Kidney capillary endothelial cell (primary cell): ENCODE measurements around the gene STRIP2.
"Not testable (repeated sequence)": the region's sequence is repeated elsewhere in the genome, so short reads cannot be mapped to it uniquely, and the experiment has no call there.

Experiments
- DNase-seq: peaks from one replicate; pipeline ENCODE4 v3.0.0-alpha.2; 2018; ENCODE audit warnings: low spot score

The STRIP2 gene

GRCh38 chr7:129453510-129454248 is 19.4 kb downstream of the STRIP2 start:
- DNase-seq, result no peak

GRCh38 chr7:129454249-129454551 is 20.0 kb downstream of the STRIP2 start:
- DNase-seq, result no peak

- no peak for DNase-seq
Observed at GRCh38 chr7:129456421-129456820, 22.2 kb downstream of the STRIP2 start.

DNA sequence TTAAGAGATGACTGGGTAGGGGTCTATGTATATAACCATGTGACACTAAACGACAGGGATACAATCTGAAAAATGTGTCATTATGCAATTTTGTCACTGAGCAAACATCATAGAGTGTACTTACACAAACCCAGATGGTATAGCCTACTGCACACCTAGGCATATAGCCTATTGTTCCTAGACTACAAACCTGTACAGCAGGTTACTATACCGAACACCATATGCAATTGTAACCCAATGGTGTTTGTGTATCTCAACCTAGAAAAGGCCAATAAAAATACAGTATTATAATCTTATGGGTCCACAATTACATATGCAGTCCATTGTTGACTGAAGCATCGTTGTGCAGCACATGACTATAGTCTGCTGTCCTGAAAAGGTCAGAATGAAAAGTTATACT is 22.9 kb downstream of the STRIP2 start:
- DNase-seq, result no peak

- no peak for DNase-seq
Observed at GRCh38 chr7:129458171-129458570, 23.9 kb downstream of the STRIP2 start.

- DNase-seq, result no peak
Observed at GRCh38 chr7:129461809-129462208, 27.6 kb downstream of the STRIP2 start.

DNA sequence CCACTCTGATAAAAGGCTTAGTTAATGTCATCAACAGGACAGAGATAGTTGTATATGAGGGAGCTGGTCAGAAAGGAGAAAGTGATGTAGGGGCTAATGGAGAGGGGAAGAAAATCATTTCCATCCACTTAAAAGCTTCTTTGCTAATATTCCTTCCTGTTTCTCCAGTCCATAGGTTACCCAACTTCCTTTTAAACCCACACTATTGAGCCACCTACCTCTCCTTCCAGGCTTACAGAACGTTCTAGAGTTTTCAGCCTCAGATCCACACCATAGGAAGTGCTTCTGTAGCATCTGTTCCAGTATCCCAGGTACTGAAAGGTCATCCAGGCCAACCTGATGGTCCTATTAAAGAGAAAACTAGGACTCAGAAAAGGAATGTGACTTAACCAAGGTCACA is 28.2 kb downstream of the STRIP2 start:
- DNase-seq, result no peak

DNA sequence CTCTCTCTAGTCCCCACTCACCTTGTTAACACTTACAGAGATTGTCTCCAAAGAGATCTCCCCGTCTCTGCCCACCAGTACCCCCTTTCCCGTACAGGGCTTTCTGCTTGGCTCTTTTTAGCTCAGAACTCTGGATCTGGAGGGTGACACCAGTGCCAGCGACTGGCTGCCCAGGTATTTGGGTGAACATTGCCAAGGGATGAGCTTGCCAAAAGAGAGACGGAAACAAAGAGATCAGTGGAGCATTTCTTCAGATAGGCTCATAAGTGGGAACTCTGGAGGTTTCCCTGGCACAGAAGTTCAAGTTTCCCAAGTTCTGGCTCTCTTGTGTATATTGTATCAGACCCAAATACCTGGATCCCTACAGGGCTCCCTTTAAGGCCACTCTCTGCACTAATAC is 30.0 kb downstream of the STRIP2 start:
- no peak for DNase-seq

DNA sequence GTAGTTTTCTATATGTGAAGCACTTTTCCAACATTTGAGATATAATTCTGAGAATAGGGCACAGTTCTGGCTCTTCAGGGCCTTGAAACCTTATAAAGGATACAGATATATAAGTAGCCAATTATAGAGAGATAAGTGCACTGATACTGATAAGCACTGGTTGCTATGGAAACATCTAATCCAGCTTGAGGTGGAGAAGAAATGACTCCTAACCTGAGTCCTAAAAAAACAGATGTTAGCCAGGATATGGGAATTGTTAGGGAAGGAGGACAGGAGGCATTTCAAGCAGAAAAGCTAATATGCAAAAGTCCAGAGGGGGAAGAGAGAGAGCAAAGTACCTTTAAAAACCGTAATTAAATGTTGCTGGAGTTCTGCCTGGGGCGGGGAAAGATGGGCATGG is 30.8 kb downstream of the STRIP2 start:
- DNase-seq, result no peak

- DNase-seq, result no peak
Observed at GRCh38 chr7:129466796-129467195, 32.6 kb downstream of the STRIP2 start.

DNA sequence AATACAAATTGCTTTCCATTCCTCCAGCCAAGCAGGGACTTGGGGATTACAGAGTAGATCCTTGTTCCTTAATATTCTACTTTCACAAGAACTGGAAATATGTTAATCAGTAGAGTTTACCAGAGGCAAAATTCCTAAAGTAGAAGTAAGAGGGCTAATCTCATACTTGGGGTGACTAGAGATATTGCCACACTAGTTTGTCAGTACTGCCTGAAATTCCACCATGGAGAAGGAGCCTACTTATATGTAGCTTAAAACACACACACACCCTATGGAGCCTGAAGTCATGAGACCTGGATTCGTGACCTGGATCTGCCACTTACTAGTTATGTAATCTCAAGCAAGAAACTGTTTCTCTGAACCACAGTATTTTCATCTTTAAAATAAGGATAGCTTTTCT is 33.9 kb downstream of the STRIP2 start:
- DNase-seq, result no peak

- DNase-seq, result no peak
Observed at GRCh38 chr7:129468547-129468946, 34.3 kb downstream of the STRIP2 start.

DNA sequence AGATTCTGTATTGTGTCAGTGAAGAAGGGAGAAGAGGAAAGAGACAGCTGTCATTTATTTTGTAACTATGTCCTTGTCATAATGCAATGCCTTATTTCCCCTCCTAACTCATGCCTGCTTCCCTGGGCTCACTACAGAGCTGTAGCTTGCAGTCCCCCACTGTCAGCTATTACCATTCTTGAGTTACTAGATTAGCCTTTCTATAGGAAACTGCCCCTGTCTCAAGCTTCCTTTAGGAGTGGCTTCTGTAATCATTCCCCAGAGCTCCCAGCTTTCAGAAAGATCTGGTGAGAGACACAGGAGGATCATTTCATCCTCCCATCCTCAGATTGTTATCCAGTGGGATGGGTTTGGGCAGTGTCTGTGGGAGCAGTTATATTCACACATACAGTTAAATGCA is 35.7 kb downstream of the STRIP2 start:
- no peak for DNase-seq

DNA sequence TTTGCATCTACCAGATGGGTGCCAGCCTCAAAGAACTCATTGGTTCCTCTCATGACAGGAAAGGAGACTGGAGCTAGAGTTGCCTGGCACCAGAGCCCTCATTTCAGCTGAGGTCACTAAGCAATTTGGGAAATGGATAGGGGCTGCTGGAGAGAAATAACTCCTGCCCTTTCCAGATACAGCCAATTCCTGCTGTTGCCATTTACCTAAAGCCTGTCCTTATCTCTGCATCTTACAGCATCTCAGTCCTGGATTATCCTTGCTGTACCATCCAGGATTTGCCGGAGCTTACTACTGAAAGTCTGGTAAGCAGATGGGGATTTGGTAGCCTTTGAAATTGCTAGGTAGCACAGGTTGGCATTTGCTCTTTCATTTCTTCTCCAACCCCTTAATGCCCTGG is 36.2 kb downstream of the STRIP2 start:
- DNase-seq, result no peak

DNA sequence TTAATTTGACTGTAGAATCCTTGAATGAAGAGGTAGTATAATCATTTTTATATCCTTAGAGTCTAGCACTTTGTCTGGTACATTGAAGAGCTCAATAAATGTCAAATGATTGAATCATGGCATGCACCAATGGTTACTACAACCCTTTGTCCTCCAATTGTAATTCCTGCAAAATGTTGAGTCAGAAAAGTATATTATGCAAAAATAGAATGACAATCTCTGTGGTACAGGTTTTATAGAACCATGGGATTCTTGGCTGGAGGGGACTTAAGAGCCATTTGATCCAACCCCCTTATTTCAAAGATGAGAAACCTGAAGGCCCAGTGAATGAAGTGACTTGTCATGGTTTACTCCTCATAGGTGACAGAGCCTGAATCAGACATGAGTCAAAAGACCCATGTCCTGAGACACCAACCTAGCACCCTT is 37.2 kb downstream of the STRIP2 start:
- DNase-seq, result no peak

- not testable (repeated sequence) for DNase-seq
Observed at GRCh38 chr7:129475931-129476330, 41.7 kb downstream of the STRIP2 start.

DNA sequence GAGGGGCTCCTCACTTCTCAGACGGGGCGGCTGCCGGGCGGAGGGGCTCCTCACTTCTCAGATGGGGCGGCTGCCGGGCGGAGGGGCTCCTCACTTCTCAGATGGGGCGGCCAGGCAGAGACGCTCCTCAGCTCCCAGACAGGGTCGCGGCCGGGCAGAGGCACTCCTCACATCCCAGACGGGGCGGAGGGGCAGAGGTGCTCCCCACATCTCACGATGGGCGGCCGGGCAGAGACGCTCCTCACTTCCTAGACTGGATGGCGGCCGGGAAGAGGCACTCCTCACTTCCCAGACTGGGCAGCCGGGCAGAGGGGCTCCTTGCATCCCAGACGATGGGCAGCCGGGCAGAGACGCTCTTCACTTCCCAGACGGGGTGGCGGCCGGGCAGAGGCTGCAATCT is 42.2 kb downstream of the STRIP2 start:
- not testable (repeated sequence) for DNase-seq

DNA sequence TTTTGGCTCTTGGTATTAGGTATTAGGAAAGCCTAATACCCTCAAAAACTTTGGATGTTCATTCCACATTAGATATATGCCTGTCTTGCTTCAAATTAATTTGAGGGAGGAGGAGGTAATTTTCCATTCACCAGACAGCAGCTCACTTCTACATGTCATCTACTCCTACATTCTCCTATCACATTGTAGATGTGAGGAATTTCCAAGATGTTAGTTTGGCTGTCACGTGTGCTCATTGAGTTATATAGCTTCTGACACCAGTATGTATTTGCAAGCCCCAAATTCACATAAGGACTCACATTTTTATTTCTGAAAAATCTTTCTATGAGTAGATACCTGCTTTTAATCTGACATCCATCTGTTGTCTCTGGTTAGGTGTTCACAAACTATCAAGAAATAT is 45.6 kb downstream of the STRIP2 start:
- no peak for DNase-seq

GRCh38 chr7:129480674-129481363 is 46.6 kb downstream of the STRIP2 start:
- no peak for DNase-seq

GRCh38 chr7:129481376-129481775 is 47.1 kb downstream of the STRIP2 start:
- not testable (repeated sequence) for DNase-seq

- DNase-seq, result no peak
Observed at GRCh38 chr7:129482781-129483180, 48.5 kb downstream of the STRIP2 start.

GRCh38 chr7:129489491-129489890 is 55.3 kb downstream of the STRIP2 start:
- DNase-seq, result no peak

DNA sequence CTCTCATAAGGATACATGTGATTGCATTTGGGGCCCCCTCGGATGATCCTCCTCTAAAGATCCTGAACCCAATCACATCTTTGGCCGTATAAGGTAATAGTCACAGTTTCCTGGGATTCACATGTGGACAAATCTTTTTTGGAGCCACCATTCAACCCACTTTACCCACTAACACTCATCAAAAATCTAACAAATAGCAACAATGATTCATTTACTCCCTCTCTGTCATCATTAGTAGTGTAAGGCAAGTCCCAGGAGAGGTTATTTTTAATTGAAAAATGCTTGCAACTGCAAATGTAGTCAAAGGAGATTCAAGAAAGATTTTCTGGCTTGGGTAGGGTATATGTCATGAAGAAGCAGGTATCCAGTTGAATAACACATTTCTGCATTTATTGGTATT is 58.2 kb downstream of the STRIP2 start:
- DNase-seq, result no peak

DNA sequence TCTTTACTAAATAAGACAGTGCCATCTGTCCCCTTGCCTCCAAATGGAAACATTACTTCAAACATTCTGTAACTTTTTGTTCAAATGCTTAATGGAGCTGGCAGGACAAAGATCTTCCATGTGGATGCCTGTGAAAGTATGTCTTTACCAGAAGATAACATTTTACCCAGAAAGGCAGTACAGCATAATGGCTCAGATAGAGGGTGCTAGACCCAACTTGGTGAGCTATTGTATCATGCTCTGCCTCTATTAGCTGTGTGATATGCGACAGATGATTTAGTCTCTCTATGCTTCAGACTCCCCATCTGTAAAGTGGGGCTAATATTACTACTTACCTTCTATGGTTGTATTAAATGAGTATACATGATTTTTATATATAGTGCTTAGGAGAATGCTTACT is 59.3 kb downstream of the STRIP2 start:
- no peak for DNase-seq
